ENCODE results near the gene OGFOD2. TPM values are rescaled to one million over a fixed set of nuclear protein-coding genes. Genes with fewer than 3 reads are reported as not detected.

OGFOD2 gene
- total and polyA plus RNA-seq, 8 donors, result 14.2 to 20.8 (median 17.5) TPM

DNA sequence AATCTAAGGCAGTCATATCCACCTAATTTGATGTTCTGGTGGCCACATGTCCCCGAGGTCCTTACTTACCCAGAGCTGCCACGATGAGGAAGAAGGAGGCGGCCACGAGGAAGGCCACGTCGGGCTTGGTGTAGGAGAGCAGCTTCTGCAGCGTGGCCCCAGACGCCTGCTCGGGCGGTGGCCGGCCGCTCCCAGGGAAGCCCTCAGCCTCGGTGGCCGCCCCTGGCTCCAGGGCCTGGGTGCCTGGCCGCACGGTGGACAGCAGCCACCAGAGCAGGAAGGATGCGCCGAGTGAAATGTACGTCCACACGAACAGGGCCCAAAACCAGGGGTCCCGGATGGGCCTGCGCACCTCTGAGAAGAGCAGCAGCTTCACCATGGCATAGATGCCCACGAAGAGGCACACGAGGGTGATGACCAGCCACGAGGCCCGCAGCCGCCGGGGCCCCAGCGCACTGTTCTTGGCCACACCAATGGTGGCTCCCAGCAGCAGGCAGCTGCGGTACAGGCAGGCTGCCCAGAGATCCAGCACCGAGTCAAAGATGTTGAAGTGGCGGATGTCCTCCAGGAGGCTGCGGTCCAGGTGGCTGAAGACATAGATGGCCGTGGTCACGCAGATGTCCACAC lies 15.4 kb upstream of the OGFOD2 start:
- Histone ChIP-seq H3K36me3 (peaks cover 0 to 7% of the 10 kb centered on the region in 2 donors), H3K27me3 (no peaks in the 10 kb centered on the region), H3K27ac (no peak overlapping the region), H3K4me1 (peaks cover 15% of the 10 kb centered on the region in 2 donors), H3K4me3 (no peak overlapping the region), H3K9me3 (no peaks in the 10 kb centered on the region)
- no peak for ATAC-seq
- DNase-seq, result peak in 1 of 4 donors; percentile 74
- TF ChIP-seq, protein P1, sequence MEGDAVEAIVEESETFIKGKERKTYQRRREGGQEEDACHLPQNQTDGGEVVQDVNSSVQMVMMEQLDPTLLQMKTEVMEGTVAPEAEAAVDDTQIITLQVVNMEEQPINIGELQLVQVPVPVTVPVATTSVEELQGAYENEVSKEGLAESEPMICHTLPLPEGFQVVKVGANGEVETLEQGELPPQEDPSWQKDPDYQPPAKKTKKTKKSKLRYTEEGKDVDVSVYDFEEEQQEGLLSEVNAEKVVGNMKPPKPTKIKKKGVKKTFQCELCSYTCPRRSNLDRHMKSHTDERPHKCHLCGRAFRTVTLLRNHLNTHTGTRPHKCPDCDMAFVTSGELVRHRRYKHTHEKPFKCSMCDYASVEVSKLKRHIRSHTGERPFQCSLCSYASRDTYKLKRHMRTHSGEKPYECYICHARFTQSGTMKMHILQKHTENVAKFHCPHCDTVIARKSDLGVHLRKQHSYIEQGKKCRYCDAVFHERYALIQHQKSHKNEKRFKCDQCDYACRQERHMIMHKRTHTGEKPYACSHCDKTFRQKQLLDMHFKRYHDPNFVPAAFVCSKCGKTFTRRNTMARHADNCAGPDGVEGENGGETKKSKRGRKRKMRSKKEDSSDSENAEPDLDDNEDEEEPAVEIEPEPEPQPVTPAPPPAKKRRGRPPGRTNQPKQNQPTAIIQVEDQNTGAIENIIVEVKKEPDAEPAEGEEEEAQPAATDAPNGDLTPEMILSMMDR (IDR thresholded peaks at IDR 0.05), result no peak
- intact Hi-C loops (cut with DNase I), result no loop called here

DNA sequence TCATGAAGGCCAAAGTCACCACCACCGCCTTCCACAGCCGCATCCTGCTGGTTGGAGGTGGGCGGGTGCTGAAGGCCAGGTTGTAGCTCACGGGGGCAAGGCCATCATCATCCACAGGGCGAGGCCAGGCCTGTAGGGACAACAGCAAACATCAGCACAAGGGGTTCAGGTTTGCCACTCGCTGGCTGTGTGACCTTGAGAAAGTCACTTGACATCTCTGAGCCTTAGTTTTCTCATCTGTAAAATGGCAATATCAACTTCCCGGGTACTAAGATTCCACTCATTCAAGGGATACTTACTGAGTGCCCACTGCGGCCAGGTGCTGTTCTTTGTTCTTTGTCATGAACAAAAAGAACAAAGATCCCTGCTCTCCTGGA lies 14.9 kb upstream of the OGFOD2 start:
- peaks cover 0 to 7% of the 10 kb centered on the region in 2 donors for H3K36me3 ChIP-seq
- H3K4me3 ChIP-seq, result no peak overlapping the region
- H3K27ac ChIP-seq, result no peak overlapping the region
- peaks cover 15% of the 10 kb centered on the region in 2 donors for H3K4me1 ChIP-seq
- ATAC-seq (no peak), DNase-seq (no peak)
- TF ChIP-seq, protein P1 (IDR thresholded peaks at IDR 0.05), result no peak
- intact Hi-C loops (cut with DNase I), result no loop called here
- no peaks in the 10 kb centered on the region for H3K9me3 ChIP-seq
- no peaks in the 10 kb centered on the region for H3K27me3 ChIP-seq

DNA sequence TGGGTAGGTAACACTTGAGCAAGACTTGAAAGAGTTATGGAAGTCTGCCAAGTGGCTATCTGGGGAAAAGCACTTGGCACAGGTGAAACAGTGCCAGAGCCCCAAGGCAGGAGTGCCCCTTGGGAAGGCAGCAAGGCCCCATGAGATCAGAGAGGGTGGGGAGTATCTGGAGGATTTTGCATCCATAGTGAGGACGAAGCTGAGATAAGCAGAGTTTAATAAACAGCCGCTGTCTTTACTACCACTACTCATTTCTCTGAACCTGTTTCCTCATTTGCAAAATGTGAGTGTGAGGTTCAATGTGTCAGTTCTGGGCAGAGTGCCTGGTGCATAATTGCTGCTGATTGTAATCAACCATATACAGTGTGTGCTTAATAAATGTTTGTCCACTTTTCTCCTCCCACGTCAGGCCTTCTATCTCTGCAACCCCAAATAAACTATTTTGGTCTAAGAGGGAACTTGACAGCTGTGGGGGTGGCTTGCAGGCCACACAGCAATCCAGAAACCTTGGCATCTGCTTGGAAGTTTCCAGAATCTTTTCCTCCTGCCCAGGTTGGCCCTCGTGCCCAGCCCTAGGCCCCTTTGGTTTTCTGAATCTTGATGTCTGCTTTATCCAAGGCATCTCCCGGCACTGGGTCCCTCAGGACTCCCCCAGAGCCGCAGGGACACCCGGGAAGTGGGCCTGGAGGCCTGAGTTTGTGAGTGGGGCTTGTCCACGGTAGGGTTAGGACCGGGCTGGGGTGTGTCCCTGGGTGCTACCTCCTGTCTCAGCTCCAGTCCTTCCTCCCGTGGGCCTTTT lies 13.3 kb upstream of the OGFOD2 start:
- TF ChIP-seq, protein P1 (IDR thresholded peaks at IDR 0.05), result no peak
- Histone ChIP-seq H3K36me3 (peaks cover 0 to 7% of the 10 kb centered on the region in 2 donors), H3K27me3 (no peaks in the 10 kb centered on the region), H3K9me3 (no peaks in the 10 kb centered on the region), H3K4me3 (no peak overlapping the region), H3K4me1 (peaks cover 23 to 28% of the 10 kb centered on the region in 2 donors), H3K27ac (peak overlapping the region; percentile 28 to 46)
- ATAC-seq, result peak; percentile 9
- intact Hi-C loops (cut with DNase I), result no loop called here
- DNase-seq, result peak in 2 of 4 donors; percentile 46 to 54

DNA sequence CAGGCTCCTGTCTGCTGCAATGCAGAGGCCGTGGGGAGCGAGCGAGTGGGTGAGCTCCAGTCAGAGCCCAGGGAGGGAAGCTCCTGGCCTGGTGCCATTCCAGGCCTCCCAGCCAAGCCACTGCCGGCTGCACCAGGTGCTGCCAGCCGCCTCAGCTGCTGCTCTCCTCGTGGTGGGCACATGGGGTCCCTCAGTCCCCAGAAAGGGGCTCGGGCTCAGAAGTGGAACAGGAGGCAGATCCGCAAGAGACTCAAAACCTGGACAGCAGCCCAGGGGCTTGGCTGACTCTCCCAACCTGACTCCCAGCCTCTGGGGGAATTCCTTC lies 11.1 kb upstream of the OGFOD2 start:
- ATAC-seq (no peak), DNase-seq (peak in 3 of 4 donors; percentile 37 to 73 (median 41))
- H3K27me3 ChIP-seq, result no peaks in the 10 kb centered on the region
- no peak overlapping the region for H3K4me3 ChIP-seq
- H3K4me1 ChIP-seq, result peaks cover 23 to 29% of the 10 kb centered on the region in 2 donors
- intact Hi-C loops (cut with DNase I), result no loop called here
- H3K9me3 ChIP-seq, result no peaks in the 10 kb centered on the region
- TF ChIP-seq, protein P1 (IDR thresholded peaks at IDR 0.05), result no peak
- no peak overlapping the region for H3K27ac ChIP-seq
- peaks cover 0 to 7% of the 10 kb centered on the region in 2 donors for H3K36me3 ChIP-seq

DNA sequence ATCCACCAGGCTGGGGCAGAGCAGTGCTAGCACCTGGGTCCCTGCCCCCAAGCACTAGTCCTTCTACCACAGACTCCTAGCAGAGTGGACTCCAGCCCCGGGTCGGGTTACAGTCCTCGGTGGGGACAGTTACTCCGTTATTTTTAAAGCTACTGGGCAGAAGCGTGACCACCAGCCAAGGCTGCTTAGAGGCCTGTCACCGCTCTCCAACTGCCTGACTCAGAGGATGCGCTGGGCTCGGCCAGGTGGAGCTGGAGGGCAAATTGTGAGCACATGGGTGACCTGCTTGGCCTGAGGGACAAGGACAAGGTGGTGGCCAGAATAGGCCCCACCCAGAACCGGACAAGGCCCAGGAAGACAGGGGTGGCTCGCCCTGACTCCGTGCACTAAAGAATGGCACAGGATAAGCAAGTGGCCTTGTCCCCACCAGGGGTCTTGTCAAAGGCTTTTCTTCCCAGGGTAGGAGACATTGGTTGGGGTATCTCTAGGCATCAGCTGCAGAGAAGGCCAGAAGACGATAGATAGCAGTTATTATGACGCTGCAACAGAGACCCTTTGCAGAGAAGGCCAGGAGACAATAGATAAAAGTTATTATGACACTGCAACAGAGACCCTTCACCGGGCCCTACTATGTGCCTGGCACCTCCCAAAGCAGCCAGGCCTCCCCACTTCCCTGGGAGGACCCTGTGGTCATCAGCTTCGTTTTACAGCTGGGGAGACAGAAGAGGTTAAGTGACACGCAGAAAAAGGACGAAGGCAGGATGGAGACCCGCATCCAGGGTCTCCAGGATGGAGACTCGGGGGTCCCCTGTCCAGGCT lies 10.4 kb upstream of the OGFOD2 start:
- H3K27ac ChIP-seq, result no peak overlapping the region
- no peak overlapping the region for H3K4me3 ChIP-seq
- DNase-seq (no peak), ATAC-seq (no peak)
- intact Hi-C loops (cut with DNase I), result no loop called here
- H3K9me3 ChIP-seq, result no peaks in the 10 kb centered on the region
- TF ChIP-seq, protein P1 (IDR thresholded peaks at IDR 0.05), result no peak
- H3K27me3 ChIP-seq, result no peaks in the 10 kb centered on the region
- H3K4me1 ChIP-seq, result peaks cover 23 to 29% of the 10 kb centered on the region in 2 donors
- peaks cover 0 to 3% of the 10 kb centered on the region in 2 donors for H3K36me3 ChIP-seq

Data from left lung (tissue), 10 donors.